ENCODE data around the gene MCRIP2. TPM values are rescaled to one million over a fixed set of nuclear protein-coding genes. Genes with fewer than 3 reads are reported as not detected.

The MCRIP2 gene
- total and polyA plus RNA-seq, 9 of the 15 experiments (the other 6 are each of a cell fraction or from before 2014, with no cell fraction given) = 0.80 to 120 (median 35.2) TPM

- no TSS peak for BruUV-seq (replicated peaks)
- Histone ChIP-seq H3K4me1 (replicated peaks in 1 of 2; ENCODE audit: control insufficient read depth in 2 of 2, insufficient read depth in 2 of 2, low read length in 2 of 2) (peaks cover 7 to 61% of the 10 kb centered on the region in 2 experiments), H3K9me3 (replicated peaks; ENCODE audit: control insufficient read depth, insufficient read depth, low read depth, low read length) (no peaks in the 10 kb centered on the region), H3K9me1 (ENCODE audit: control insufficient read depth, insufficient read depth, low read length) (no peaks in the 10 kb centered on the region), H4K20me1 (replicated peaks; ENCODE audit: control insufficient read depth, insufficient read depth, low read length) (peaks cover 1% of the 10 kb centered on the region; the same call in 1 of the 2 replicates), H3K4me2 (ENCODE audit: insufficient read depth, low read length) (peak overlapping the region; percentile 80), H3K36me3 (ENCODE audit: control insufficient read depth, insufficient read depth, low read length) (no peaks in the 10 kb centered on the region), H2AFZ (ENCODE audit: low read depth, low read length) (peak overlapping the region; percentile 77), H3K27me3 (ENCODE audit: control insufficient read depth in 2 of 2, insufficient read depth in 2 of 2, low read length in 2 of 2) (peaks cover 7 to 16% of the 10 kb centered on the region in 2 experiments; a peak in 4 of 5 replicates), H3K9ac (ENCODE audit: insufficient read depth in 1 of 2, low read depth in 2 of 2, low read length in 2 of 2) (peak overlapping the region; percentile 14 to 81; a peak in 3 of 4 replicates), H3K4me3 (peak overlapping the region; percentile 45), H3K79me2 (ENCODE audit: control insufficient read depth, insufficient read depth, low read length) (peaks cover 5% of the 10 kb centered on the region; the same call in 2 of the 3 replicates), H3K27ac (ENCODE audit: extremely low read depth, low read depth, low read length) (no peak overlapping the region; the same call in 2 of the 3 replicates)
- CTCF ChIA-PET (ENCODE audit: low intra/inter-chr PET ratio) = interaction anchor here (1.0 kb wide), 1 partner anchor 90 kb away, joined by 4 read pairs; no protein-coding TSS in a partner anchor
- no peak for ATAC-seq
- POLR2A ChIA-PET = interaction anchor here (0.6 to 1.6 kb wide), 8 partner anchors 8 to 296 kb away, joined by 3 to 9 read pairs (median 4); partner anchors contain the start of genes GNG13 and METRN
- in situ Hi-C loops (cut with MboI) = no loop called here
- WGBS (ENCODE audit: insufficient coverage, low coverage, missing lambda C conversion rate) = 5% methylated on average over 13 of the region's 37 CpGs
- FAIRE-seq = no peak
- peak in 2 of 4 experiments; percentile 89 to 90 for DNase-seq (ENCODE audit: extremely low read depth in 1 of 4, low spot score in 3 of 4)
- intact Hi-C loops (cut with micrococcal nuclease) = no loop called here
- no peak for TF ChIP-seq SAFB2 (IDR thresholded peaks at IDR 0.05; ENCODE audit: borderline replicate concordance, low read depth, low read length, severe bottlenecking)
- no peak for TF ChIP-seq ADNP (tag; IDR thresholded peaks at IDR 0.05)
- TF ChIP-seq ZBTB11 (CRISPR knock-in tag; IDR thresholded peaks at IDR 0.05) = 0 out of 6 replicates have a peak, but pooled peaks of 1 of the 3 experiments have one; percentile 33
- peak; percentile 8 for TF ChIP-seq PCBP1 (IDR thresholded peaks at IDR 0.05; ENCODE audit: low read depth, low read length, poor library complexity, severe bottlenecking)
- no peak for TF ChIP-seq CBFA2T2 (conservative IDR thresholded peaks at IDR 0.05)
- no peak for TF ChIP-seq ZNF639 (CRISPR knock-in tag; conservative IDR thresholded peaks at IDR 0.05 in 1 of 2, IDR thresholded peaks at IDR 0.05 in 1 of 2)
- TF ChIP-seq RBBP5 (IDR thresholded peaks at IDR 0.05; ENCODE audit: borderline replicate concordance, insufficient read depth, low read length, poor library complexity, severe bottlenecking) = peak; percentile 13
- TF ChIP-seq DDX20 (tag; IDR thresholded peaks at IDR 0.05; ENCODE audit: low read depth) = no peak
- TF ChIP-seq PCBP2 (IDR thresholded peaks at IDR 0.05; ENCODE audit: low read depth, low read length, poor library complexity, severe bottlenecking) = no peak
- no peak for TF ChIP-seq ZNF77 (CRISPR knock-in tag; IDR thresholded peaks at IDR 0.05)
- TF ChIP-seq NR0B1 (IDR thresholded peaks at IDR 0.05; ENCODE audit: partially characterized antibody) = no peak
- no peak for TF ChIP-seq USF2 (CRISPR knock-in tag; IDR thresholded peaks at IDR 0.05)
These were observed 53.3 kb downstream of the MCRIP2 start for GRCh38 chr16:694863-695354.
